K562 (cell line): ENCODE measurements around the gene TLX2. TPM values are rescaled to one million over a fixed set of nuclear protein-coding genes. Genes with fewer than 3 reads are reported as not detected.

Experiments used
- BHLHE40 ChIP-seq: IDR thresholded peaks from 2 replicates; pipeline ENCODE4 v1.6.1; 2011; ENCODE audit warnings: low read length, improper control_type of control experiment
- BRD9 ChIP-seq: fragments of 450-650 bp; IDR thresholded peaks from 2 replicates; pipeline ENCODE4 v1.6.1; 2018; ENCODE audit warnings: low read depth; ENCODE audit not compliant: partially characterized antibody
- CBX1 ChIP-seq: sonication (generic); IDR thresholded peaks from 2 replicates; pipeline ENCODE4 v1.6.1; 2016; ENCODE audit warnings: antibody characterized with exemption, low read depth, mild to moderate bottlenecking
- CXXC5 ChIP-seq: fragments of 250-450 bp; sonication (Bioruptor Pico); IDR thresholded peaks from 2 replicates; pipeline ENCODE4 v1.8.0; 2022; ENCODE audit warnings: inconsistent platforms, mild to moderate bottlenecking, moderate library complexity
- ELF4 ChIP-seq: fragments of 450-650 bp; formaldehyde crosslinking; IDR thresholded peaks from 2 replicates; pipeline ENCODE4 v1.4.0; 2022; ENCODE audit warnings: missing genetic modification characterization
- FUS ChIP-seq: fragments of 200-400 bp; formaldehyde crosslinking; optimal IDR thresholded peaks from 2 replicates; pipeline ENCODE3; 2017; ENCODE audit warnings: low read depth, low read length
- IRF1 ChIP-seq: sonication (generic); formaldehyde crosslinking; IDR thresholded peaks from 2 replicates; pipeline ENCODE4 v1.8.0; 2022; ENCODE audit warnings: missing genetic modification reagents, mild to moderate bottlenecking, borderline replicate concordance
- MEIS2 ChIP-seq: fragments of 450-650 bp; IDR thresholded peaks from 2 replicates; pipeline ENCODE4 v1.6.1; 2014; ENCODE audit warnings: mild to moderate bottlenecking; ENCODE audit not compliant: partially characterized antibody
- RBBP5 ChIP-seq: fragments of 200-600 bp; sonication (generic); IDR thresholded peaks from 2 replicates; pipeline ENCODE4 v1.6.1; 2012; ENCODE audit warnings: borderline replicate concordance, mild to moderate bottlenecking, low read length, control low read depth, inconsistent platforms; ENCODE audit not compliant: insufficient read depth, poor library complexity, severe bottlenecking
- RBM22 ChIP-seq: fragments of 200-400 bp; formaldehyde crosslinking; IDR thresholded peaks from 2 replicates; pipeline ENCODE4 v1.6.1; 2018; ENCODE audit warnings: low read length, low read depth; ENCODE audit not compliant: poor library complexity, severe bottlenecking
- RBM39 ChIP-seq: fragments of 200-400 bp; formaldehyde crosslinking; optimal IDR thresholded peaks from 2 replicates; pipeline ENCODE3; 2018; ENCODE audit warnings: low read depth, low read length
- TAF7 ChIP-seq: fragments of 450-650 bp; IDR thresholded peaks from 2 replicates; pipeline ENCODE4 v1.6.1; 2016; ENCODE audit warnings: missing genetic modification characterization, missing compliant biosample characterization
- TCF7 ChIP-seq: sonication (generic); IDR thresholded peaks from 2 replicates; pipeline ENCODE4 v1.6.1; 2016; ENCODE audit warnings: antibody characterized with exemption, borderline replicate concordance
- TCF7L2 ChIP-seq: fragments of 150-350 bp; IDR thresholded peaks from 2 replicates; pipeline ENCODE4 v1.6.1; 2016; ENCODE audit warnings: low read depth, mild to moderate bottlenecking, low read length, moderate library complexity
- TFAM ChIP-seq: fragments of 250-450 bp; sonication (Bioruptor Pico); conservative IDR thresholded peaks from 2 replicates; pipeline ENCODE4 v1.5.0; 2021; ENCODE audit warnings: mild to moderate bottlenecking, moderate library complexity
- USF2 ChIP-seq: sonication (generic); formaldehyde crosslinking; IDR thresholded peaks from 2 replicates; pipeline ENCODE4 v1.5.0; 2020; ENCODE audit warnings: missing genetic modification reagents
- ZBTB1 ChIP-seq: sonication (generic); formaldehyde crosslinking; IDR thresholded peaks from 2 replicates; pipeline ENCODE4 v1.8.1; 2023; ENCODE audit warnings: missing genetic modification reagents, low read depth, mild to moderate bottlenecking, borderline replicate concordance
- ZC3H8 ChIP-seq: fragments of 450-650 bp; IDR thresholded peaks from 2 replicates; pipeline ENCODE4 v1.6.1; 2017
- ZMIZ1 ChIP-seq, 2 experiments: fragments of 150-350 bp in 1 of 2; IDR thresholded peaks; 2 replicates each; pipeline ENCODE4 v1.6.1; 2012 to 2016; ENCODE audit warnings: low read depth in 2 of 2, low read length in 2 of 2, mild to moderate bottlenecking in 1 of 2, moderate library complexity in 1 of 2
- ZNF280A ChIP-seq: fragments of 450-650 bp; IDR thresholded peaks from 2 replicates; pipeline ENCODE4 v1.6.1; 2018; ENCODE audit warnings: mild to moderate bottlenecking, low read depth; ENCODE audit not compliant: partially characterized antibody
- ZNF584 ChIP-seq: fragments of 200-800 bp; sonication (Bioruptor generic); IDR thresholded peaks from 2 replicates; pipeline ENCODE4 v1.6.1; 2016; ENCODE audit warnings: low read depth, mild to moderate bottlenecking, missing genetic modification characterization, missing compliant biosample characterization
- polyA plus RNA-seq, 8 experiments: library from polyadenylated mRNA; depleted of rRNA in 4 of 8; stranded (reverse) in 5 of 8; unstranded in 3 of 8; fragments of >200 nt; fragmentation: Nextera tagmentation in 2 of 8; fragmentation: Illumina TruSeq in 1 of 8; extraction: Ambion mirVana in 2 of 8; extraction: Trizol in 1 of 8; gene quantifications; 2 replicates each; pipeline versions ENCODE4 v1.2.1 to v1.2.3, GENCODE V29; 2011 to 2014; ENCODE audit warnings: inconsistent platforms in 1 of 8, missing spikeins in 1 of 8
- total RNA-seq, 7 experiments: library from RNA; depleted of rRNA in 6 of 7; stranded (reverse); fragments of >200 nt in 6 of 7; fragmentation: Illumina TruSeq in 2 of 7; extraction: Trizol in 2 of 7; gene quantifications; 2 replicates each; pipeline versions ENCODE4 v1.2.1 to v1.2.3, GENCODE V29; 2011 to 2021; ENCODE audit warnings: low replicate concordance in 1 of 7

Gene TLX2
- total and polyA plus RNA-seq, 9 of the 15 experiments (the other 6 are each of a cell fraction or from before 2014, with no cell fraction given): not detected

GRCh38 chr2:74507145-74507925 lies 6.9 kb upstream of the TLX2 start, which contains the start of gene PCGF1 (continued):
- peak; percentile 97 for TF ChIP-seq MEIS2
- TF ChIP-seq BRD9: no peak
- peak; percentile 17; the same call in 1 of the 2 replicates for TF ChIP-seq ZBTB1 (CRISPR knock-in tag)
- no peak for TF ChIP-seq ZMIZ1 (IDR thresholded peaks at IDR 0.05; ENCODE audit: low read depth in 2 of 2, low read length in 2 of 2)
- peak; percentile 93 for TF ChIP-seq RBBP5
- TF ChIP-seq USF2 (CRISPR knock-in tag): peak; percentile 84
- peak; percentile 74 for TF ChIP-seq CXXC5
- TF ChIP-seq TCF7: no peak
- no peak for TF ChIP-seq ZC3H8
- TF ChIP-seq IRF1 (CRISPR knock-in tag): no peak
- no peak for TF ChIP-seq ZNF280A
- no peak for TF ChIP-seq CBX1
- TF ChIP-seq TAF7 (tag): peak; percentile 88
- TF ChIP-seq TFAM: no peak
- TF ChIP-seq FUS: no peak
- peak; percentile 78 for TF ChIP-seq RBM22
- no peak for TF ChIP-seq ZNF584 (CRISPR knock-in tag)
- TF ChIP-seq TCF7L2: no peak
- TF ChIP-seq RBM39: no peak
- TF ChIP-seq ELF4: 0 out of 2 replicates have a peak, but pooled peaks have one; percentile 15
- TF ChIP-seq BHLHE40: peak; percentile 85
